Mammary epithelial cell (primary cell): ENCODE measurements around the gene LYG1.
"Not testable (repeated sequence)": the region's sequence is repeated elsewhere in the genome, so short reads cannot be mapped to it uniquely, and the experiment has no call there.

Experiments
- EZH2 ChIP-seq: IDR thresholded peaks from 2 replicates; pipeline ENCODE4 v1.6.1; 2012; ENCODE audit warnings: low read length, inconsistent platforms, borderline replicate concordance
- TF ChIP-seq, protein P1 (sequence below), 2 donors: IDR thresholded peaks in 1 of 2; conservative IDR thresholded peaks in 1 of 2; 2 replicates each; pipeline ENCODE4 v1.5.1; 2011 to 2012; ENCODE audit warnings: inconsistent platforms in 2 of 2, low read length in 2 of 2, mild to moderate bottlenecking in 2 of 2, control low read depth in 1 of 2, low read depth in 1 of 2; ENCODE audit not compliant: insufficient read depth in 1 of 2; ENCODE audit errors: extremely low read depth in 1 of 2

- TF ChIP-seq, protein P1, sequence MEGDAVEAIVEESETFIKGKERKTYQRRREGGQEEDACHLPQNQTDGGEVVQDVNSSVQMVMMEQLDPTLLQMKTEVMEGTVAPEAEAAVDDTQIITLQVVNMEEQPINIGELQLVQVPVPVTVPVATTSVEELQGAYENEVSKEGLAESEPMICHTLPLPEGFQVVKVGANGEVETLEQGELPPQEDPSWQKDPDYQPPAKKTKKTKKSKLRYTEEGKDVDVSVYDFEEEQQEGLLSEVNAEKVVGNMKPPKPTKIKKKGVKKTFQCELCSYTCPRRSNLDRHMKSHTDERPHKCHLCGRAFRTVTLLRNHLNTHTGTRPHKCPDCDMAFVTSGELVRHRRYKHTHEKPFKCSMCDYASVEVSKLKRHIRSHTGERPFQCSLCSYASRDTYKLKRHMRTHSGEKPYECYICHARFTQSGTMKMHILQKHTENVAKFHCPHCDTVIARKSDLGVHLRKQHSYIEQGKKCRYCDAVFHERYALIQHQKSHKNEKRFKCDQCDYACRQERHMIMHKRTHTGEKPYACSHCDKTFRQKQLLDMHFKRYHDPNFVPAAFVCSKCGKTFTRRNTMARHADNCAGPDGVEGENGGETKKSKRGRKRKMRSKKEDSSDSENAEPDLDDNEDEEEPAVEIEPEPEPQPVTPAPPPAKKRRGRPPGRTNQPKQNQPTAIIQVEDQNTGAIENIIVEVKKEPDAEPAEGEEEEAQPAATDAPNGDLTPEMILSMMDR (conservative IDR thresholded peaks at IDR 0.05 in 1 of 2, IDR thresholded peaks at IDR 0.05 in 1 of 2; ENCODE audit: extremely low read depth in 1 of 2, insufficient read depth in 1 of 2, low read depth in 1 of 2, low read length in 2 of 2), result not testable (repeated sequence)
- TF ChIP-seq EZH2, result not testable (repeated sequence)
Observed at GRCh38 chr2:99317873-99318200, 16.8 kb upstream of the LYG1 start.
